ENCODE data around the gene USP28.

The USP28 gene

DNA sequence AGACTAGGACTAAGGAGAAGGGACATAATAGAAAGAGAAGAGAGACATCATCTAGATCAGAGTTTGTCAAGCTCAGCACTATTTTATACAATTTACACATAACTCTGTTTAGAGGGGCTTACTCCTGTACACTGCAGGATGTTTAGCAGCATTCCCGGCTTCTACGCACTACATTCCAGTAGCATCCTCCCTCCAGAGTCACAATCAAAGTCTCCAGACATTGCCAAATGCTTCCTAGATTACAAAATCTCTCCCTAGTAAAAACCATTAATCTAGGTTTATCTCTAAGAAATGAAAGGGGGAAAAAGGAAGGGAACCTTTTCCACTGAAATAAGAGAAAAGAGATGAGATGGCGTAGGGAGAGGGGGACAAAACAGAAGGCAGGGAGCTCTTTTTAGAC, 4.0 kb downstream of the USP28 start:
- Histone ChIP-seq H3K36me3 (ENCODE audit: insufficient read depth) (no peaks in the 10 kb centered on the region), H3K9ac (no peak overlapping the region), H3K27ac (no peak overlapping the region), H3K27me3 (ENCODE audit: insufficient read depth, low read depth) (no peaks in the 10 kb centered on the region), H3K4me3 (IDR thresholded peaks at IDR 0.05; ENCODE audit: insufficient read depth, low read depth, low read length) (no peak overlapping the region), H4K20me1 (ENCODE audit: insufficient read depth) (no peaks in the 10 kb centered on the region), H2AFZ (ENCODE audit: low read depth) (no peak overlapping the region), H3K79me2 (ENCODE audit: insufficient read depth, low read depth) (0 out of 2 replicates have a peak, but pooled peaks cover 8% of the 10 kb centered on the region), H3K4me2 (no peak overlapping the region), H3K4me1 (ENCODE audit: low read depth, poor library complexity, severe bottlenecking) (peaks cover 10% of the 10 kb centered on the region)
- TF ChIP-seq, protein P1, sequence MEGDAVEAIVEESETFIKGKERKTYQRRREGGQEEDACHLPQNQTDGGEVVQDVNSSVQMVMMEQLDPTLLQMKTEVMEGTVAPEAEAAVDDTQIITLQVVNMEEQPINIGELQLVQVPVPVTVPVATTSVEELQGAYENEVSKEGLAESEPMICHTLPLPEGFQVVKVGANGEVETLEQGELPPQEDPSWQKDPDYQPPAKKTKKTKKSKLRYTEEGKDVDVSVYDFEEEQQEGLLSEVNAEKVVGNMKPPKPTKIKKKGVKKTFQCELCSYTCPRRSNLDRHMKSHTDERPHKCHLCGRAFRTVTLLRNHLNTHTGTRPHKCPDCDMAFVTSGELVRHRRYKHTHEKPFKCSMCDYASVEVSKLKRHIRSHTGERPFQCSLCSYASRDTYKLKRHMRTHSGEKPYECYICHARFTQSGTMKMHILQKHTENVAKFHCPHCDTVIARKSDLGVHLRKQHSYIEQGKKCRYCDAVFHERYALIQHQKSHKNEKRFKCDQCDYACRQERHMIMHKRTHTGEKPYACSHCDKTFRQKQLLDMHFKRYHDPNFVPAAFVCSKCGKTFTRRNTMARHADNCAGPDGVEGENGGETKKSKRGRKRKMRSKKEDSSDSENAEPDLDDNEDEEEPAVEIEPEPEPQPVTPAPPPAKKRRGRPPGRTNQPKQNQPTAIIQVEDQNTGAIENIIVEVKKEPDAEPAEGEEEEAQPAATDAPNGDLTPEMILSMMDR (conservative IDR thresholded peaks at IDR 0.05; ENCODE audit: low read depth, low read length): no peak

DNA sequence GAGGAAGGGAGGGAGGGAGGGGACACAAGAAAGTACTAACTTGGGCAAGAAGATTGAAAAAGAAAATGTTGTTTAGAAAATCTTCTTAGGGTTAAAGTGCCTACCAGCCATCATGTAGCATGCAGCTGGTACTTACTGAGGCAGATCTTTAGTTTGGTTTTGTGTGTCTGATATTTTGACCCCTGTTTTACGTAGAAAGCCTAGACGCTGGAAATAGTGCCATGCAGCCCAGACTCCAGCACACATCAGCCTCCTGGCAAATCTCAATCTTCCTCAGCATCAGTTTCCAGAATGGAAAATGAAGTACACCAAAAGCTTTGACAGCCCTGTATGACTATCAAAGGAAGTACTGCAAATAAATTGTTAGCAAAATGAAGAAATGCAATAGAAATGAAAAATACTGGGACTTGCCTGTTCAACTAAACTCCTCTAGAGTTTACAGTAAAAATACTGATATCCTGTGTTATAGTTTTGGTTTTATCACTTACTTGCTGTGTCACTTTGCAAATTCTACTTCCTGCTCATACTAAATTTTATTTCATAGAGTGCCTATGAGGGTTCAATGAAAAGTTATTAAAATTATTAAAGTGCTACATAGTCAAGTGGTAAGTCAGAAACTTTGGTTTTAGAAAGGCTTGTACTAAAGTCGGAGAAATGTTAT, 7.4 kb downstream of the USP28 start:
- Histone ChIP-seq H3K79me2 (ENCODE audit: insufficient read depth, low read depth) (peaks cover 7% of the 10 kb centered on the region; the same call in 1 of the 2 replicates), H3K4me2 (no peak overlapping the region), H2AFZ (ENCODE audit: low read depth) (no peak overlapping the region), H4K20me1 (ENCODE audit: insufficient read depth) (no peaks in the 10 kb centered on the region), H3K27me3 (ENCODE audit: insufficient read depth, low read depth) (no peaks in the 10 kb centered on the region), H3K36me3 (ENCODE audit: insufficient read depth) (no peaks in the 10 kb centered on the region), H3K4me1 (ENCODE audit: low read depth, poor library complexity, severe bottlenecking) (peaks cover 2% of the 10 kb centered on the region), H3K4me3 (IDR thresholded peaks at IDR 0.05; ENCODE audit: insufficient read depth, low read depth, low read length) (no peak overlapping the region), H3K27ac (no peak overlapping the region), H3K9ac (no peak overlapping the region)
- TF ChIP-seq, protein P1 (conservative IDR thresholded peaks at IDR 0.05; ENCODE audit: low read depth, low read length): no peak

DNA sequence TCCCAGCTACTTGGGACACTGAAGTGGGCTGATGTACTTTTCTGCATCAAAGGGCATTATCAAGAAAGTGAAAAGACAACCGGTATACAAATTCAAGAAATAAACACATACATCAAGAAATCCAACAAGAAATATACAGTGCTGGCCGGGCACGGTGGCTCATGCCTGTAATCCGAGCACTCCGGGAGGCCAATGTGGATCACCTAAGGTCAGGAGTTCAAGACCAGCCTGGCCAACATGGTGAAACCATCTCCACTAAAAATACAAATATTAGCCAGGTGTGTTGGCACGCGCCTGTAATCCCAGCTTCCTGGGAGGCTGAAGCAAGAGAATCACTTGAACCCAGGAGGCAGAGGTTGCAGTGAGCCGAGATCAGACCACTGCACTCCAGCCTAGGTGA, 9.5 kb downstream of the USP28 start:
- TF ChIP-seq, protein P1 (conservative IDR thresholded peaks at IDR 0.05; ENCODE audit: low read depth, low read length): no peak
- H3K27me3 ChIP-seq (ENCODE audit: insufficient read depth, low read depth): no peaks in the 10 kb centered on the region
- no peak overlapping the region for H3K27ac ChIP-seq
- H3K36me3 ChIP-seq (ENCODE audit: insufficient read depth): no peaks in the 10 kb centered on the region
- peaks cover 3% of the 10 kb centered on the region; the same call in 1 of the 2 replicates for H3K79me2 ChIP-seq (ENCODE audit: insufficient read depth, low read depth)
- H3K4me2 ChIP-seq: no peak overlapping the region
- H3K4me3 ChIP-seq (IDR thresholded peaks at IDR 0.05; ENCODE audit: insufficient read depth, low read depth, low read length): no peak overlapping the region
- H3K4me1 ChIP-seq (ENCODE audit: low read depth, poor library complexity, severe bottlenecking): peaks cover 7% of the 10 kb centered on the region
- no peak overlapping the region for H3K9ac ChIP-seq
- H2AFZ ChIP-seq (ENCODE audit: low read depth): no peak overlapping the region
- H4K20me1 ChIP-seq (ENCODE audit: insufficient read depth): no peaks in the 10 kb centered on the region

DNA sequence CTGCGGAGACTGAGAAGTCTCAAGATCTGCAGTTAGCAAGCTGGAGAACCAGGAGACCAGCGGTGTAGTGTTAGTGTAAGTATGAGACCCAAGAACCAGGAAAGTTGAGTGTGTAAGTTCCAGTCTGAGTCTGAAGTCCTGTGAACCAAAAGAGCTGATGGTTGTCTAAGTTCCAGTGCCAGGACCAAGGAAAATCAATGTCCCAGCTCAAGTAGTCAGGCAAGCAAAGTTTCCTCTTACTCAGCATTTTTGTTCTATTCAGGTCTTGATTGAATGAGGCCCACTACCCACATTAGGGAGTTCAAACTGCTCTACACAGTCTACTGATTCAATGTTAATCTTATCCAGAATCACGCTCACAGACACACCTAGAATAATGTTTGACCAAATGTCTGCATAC, 11.0 kb downstream of the USP28 start:
- Histone ChIP-seq H3K9ac (no peak overlapping the region), H2AFZ (ENCODE audit: low read depth) (no peak overlapping the region), H3K36me3 (ENCODE audit: insufficient read depth) (no peaks in the 10 kb centered on the region), H4K20me1 (ENCODE audit: insufficient read depth) (no peaks in the 10 kb centered on the region), H3K4me3 (IDR thresholded peaks at IDR 0.05; ENCODE audit: insufficient read depth, low read depth, low read length) (no peak overlapping the region), H3K79me2 (ENCODE audit: insufficient read depth, low read depth) (peaks cover 3% of the 10 kb centered on the region; the same call in 1 of the 2 replicates), H3K4me2 (no peak overlapping the region), H3K4me1 (ENCODE audit: low read depth, poor library complexity, severe bottlenecking) (peaks cover 20% of the 10 kb centered on the region), H3K27ac (no peak overlapping the region), H3K27me3 (ENCODE audit: insufficient read depth, low read depth) (no peaks in the 10 kb centered on the region)
- TF ChIP-seq, protein P1 (conservative IDR thresholded peaks at IDR 0.05; ENCODE audit: low read depth, low read length): no peak
